HG02852 (cell line): ENCODE data around the gene ELP6.
A peak's percentile ranks its signal among the peaks of the same experiment; 100 is the strongest.

Experiments used
- ATAC-seq: cut with Tn5 transposase; IDR thresholded peaks from one replicate; pipeline ENCODE4 v1.9.1; 2021; ENCODE audit warnings: mild to moderate bottlenecking, moderate library complexity; ENCODE audit not compliant: unreplicated experiment

The ELP6 gene

GRCh38 chr3:47513125-47513929, at the start of gene ELP6:
Gene ELP6, minus strand, starts transcription at chr3:47513712. Its CDS starts 122 bp downstream, at chr3:47513590.
- peak; percentile 96 for ATAC-seq

GRCh38 chr3:47556351-47556750, 42.8 kb upstream of the ELP6 start:
- no peak for ATAC-seq

GRCh38 chr3:47554335-47554734, 40.8 kb upstream of the ELP6 start:
- ATAC-seq = no peak

- ATAC-seq = no peak
Measured at GRCh38 chr3:47553407-47553806, 39.9 kb upstream of the ELP6 start.

GRCh38 chr3:47542471-47543173, 29.1 kb upstream of the ELP6 start:
- no peak for ATAC-seq

- ATAC-seq = no peak
Measured at GRCh38 chr3:47541583-47542108, 28.1 kb upstream of the ELP6 start.

- no peak for ATAC-seq
Measured at GRCh38 chr3:47540281-47540680, 26.8 kb upstream of the ELP6 start.

GRCh38 chr3:47536967-47537366, 23.5 kb upstream of the ELP6 start:
- no peak for ATAC-seq

- ATAC-seq = no peak
Measured at GRCh38 chr3:47536221-47536891, 22.8 kb upstream of the ELP6 start.

GRCh38 chr3:47533996-47534454, 20.5 kb upstream of the ELP6 start:
- ATAC-seq = no peak

GRCh38 chr3:47533481-47533880, 20.0 kb upstream of the ELP6 start:
- no peak for ATAC-seq

- ATAC-seq = no peak
Measured at GRCh38 chr3:47527952-47528725, 14.6 kb upstream of the ELP6 start.

- ATAC-seq = no peak
Measured at GRCh38 chr3:47525617-47526016, 12.1 kb upstream of the ELP6 start.

- no peak for ATAC-seq
Measured at GRCh38 chr3:47523310-47524073, 10.0 kb upstream of the ELP6 start.

GRCh38 chr3:47522082-47522987, 8.8 kb upstream of the ELP6 start:
- ATAC-seq = peak; percentile 60

- no peak for ATAC-seq
Measured at GRCh38 chr3:47520756-47521155, 7.2 kb upstream of the ELP6 start.

GRCh38 chr3:47517937-47518336, 4.4 kb upstream of the ELP6 start:
- no peak for ATAC-seq

- ATAC-seq = no peak
Measured at GRCh38 chr3:47515864-47516319, 2.4 kb upstream of the ELP6 start.

GRCh38 chr3:47515100-47515499, 1.6 kb upstream of the ELP6 start:
- ATAC-seq = no peak
